ENCODE data around the gene HTR2B. TPM values are rescaled to one million over a fixed set of nuclear protein-coding genes. Genes with fewer than 3 reads are reported as not detected.
"Not testable (repeated sequence)": the region's sequence is repeated elsewhere in the genome, so short reads cannot be mapped to it uniquely, and the experiment has no call there.

HTR2B gene
- total and polyA plus RNA-seq, 2 of the 13 experiments (the other 11 are each of a cell fraction or from before 2014, with no cell fraction given) = 0.08 TPM; not detected in 1

DNA sequence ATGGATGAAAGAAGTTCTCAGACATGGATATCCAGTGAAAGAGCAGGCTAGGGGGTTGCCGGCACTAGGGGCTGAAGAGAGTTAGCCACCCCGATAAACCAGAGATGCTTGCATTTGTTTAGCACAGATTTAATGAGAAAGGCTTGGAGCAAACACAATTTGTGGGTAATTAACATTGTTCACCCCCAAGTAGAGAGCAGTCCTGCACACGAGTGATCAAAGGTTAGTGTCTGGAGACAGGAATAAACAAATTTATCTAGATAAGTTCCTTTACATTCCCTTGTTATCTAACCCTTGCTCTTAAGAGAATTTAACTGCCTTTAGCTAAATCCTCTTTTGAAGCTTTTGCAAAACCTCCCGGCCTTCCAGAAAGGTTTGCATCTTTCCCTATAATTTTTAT lies 23.9 kb downstream of the HTR2B start (continued):
- TF ChIP-seq, protein P1, sequence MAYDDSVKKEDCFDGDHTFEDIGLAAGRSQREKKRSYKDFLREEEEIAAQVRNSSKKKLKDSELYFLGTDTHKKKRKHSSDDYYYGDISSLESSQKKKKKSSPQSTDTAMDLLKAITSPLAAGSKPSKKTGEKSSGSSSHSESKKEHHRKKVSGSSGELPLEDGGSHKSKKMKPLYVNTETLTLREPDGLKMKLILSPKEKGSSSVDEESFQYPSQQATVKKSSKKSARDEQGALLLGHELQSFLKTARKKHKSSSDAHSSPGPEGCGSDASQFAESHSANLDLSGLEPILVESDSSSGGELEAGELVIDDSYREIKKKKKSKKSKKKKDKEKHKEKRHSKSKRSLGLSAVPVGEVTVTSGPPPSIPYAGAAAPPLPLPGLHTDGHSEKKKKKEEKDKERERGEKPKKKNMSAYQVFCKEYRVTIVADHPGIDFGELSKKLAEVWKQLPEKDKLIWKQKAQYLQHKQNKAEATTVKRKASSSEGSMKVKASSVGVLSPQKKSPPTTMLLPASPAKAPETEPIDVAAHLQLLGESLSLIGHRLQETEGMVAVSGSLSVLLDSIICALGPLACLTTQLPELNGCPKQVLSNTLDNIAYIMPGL (CRISPR knock-in tag; IDR thresholded peaks at IDR 0.05; ENCODE audit: borderline replicate concordance in 1 of 2, low read depth in 1 of 2) = no peak
- TF ChIP-seq GABPA (IDR thresholded peaks at IDR 0.05; ENCODE audit: low read depth, low read length) = no peak
- TF ChIP-seq GABPA (CRISPR knock-in tag; IDR thresholded peaks at IDR 0.05; ENCODE audit: low read depth) = 0 out of 2 replicates have a peak, but pooled peaks have one; percentile 10
- TF ChIP-seq NCOA2 (CRISPR knock-in tag; IDR thresholded peaks at IDR 0.05) = peak; percentile 47; the same call in 1 of the 2 replicates

DNA sequence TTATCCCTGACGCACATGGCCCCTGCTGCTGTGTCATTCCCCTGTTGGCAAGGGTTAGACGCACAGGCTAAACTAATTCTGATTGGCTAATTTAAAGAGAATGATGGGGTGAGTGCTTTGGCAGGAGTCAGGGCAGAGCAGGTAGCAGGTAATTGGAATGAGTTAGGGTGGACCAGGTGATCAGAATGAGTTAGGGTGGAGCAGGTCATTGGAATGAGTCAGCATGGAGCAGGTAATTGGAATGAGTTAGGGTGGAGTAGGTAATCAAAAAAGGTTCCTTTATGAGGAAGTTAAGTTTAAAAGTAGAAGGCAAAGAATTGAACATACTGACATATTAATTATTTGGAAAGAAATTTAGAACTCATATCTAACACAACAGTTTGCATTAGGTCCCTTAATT lies 24.5 kb downstream of the HTR2B start:
- H3K4me1 ChIP-seq (ENCODE audit: insufficient read depth, low read length) = peaks cover 23% of the 10 kb centered on the region
- peak overlapping the region; percentile 7 for H3K27ac ChIP-seq (ENCODE audit: extremely low read length, insufficient read depth, low read length)
- ATAC-seq; FAIRE-seq; H2AFZ ChIP-seq (ENCODE audit: low read length); H3K27me3 ChIP-seq (ENCODE audit: control insufficient read depth in 1 of 2, insufficient read depth in 2 of 2, low read length in 2 of 2); H3K79me2 ChIP-seq (ENCODE audit: insufficient read depth, low read length); H3K9ac ChIP-seq (ENCODE audit: insufficient read depth, low read depth, low read length); DNase-seq (ENCODE audit: low spot score); BruUV-seq (replicated peaks); H4K20me1 ChIP-seq (ENCODE audit: insufficient read depth, low read length); H3K4me3 ChIP-seq (replicated peaks in 1 of 3; ENCODE audit: insufficient read depth in 1 of 3, low read depth in 2 of 3, low read length in 3 of 3); CTCF ChIA-PET (ENCODE audit: low intra/inter-chr PET ratio, low total read pairs); H3K9me3 ChIP-seq (ENCODE audit: low read length): not testable (repeated sequence)
- POLR2A ChIA-PET = interaction anchor here (1.8 kb wide), 1 partner anchor 47 kb away, joined by 4 read pairs; no protein-coding TSS in a partner anchor
- in situ Hi-C loops (cut with HindIII; ENCODE audit: extremely low pct_ligation_motif_present, low pct_unique_long_range_greater_than_20kb) (loop anchor here (10.0 kb wide), 1 partner anchor 314 kb away; no protein-coding TSS in a partner anchor), intact Hi-C loops (cut with micrococcal nuclease; ENCODE audit: unreplicated experiment) (loop anchor here (5.0 kb wide), 2 partner anchors 312 to 352 kb away; no protein-coding TSS in a partner anchor)
- WGBS (ENCODE audit: low lambda C conversion rate) = 93% methylated on average over 2 of the region's 2 CpGs
- H3K4me2 ChIP-seq (ENCODE audit: low read depth, low read length) = 0 out of 2 replicates have a peak overlapping the region, but pooled peaks have one; percentile 22
- peaks cover 0 to 35% of the 10 kb centered on the region in 2 experiments; a peak in 3 of 5 replicates for H3K36me3 ChIP-seq (replicated peaks in 1 of 2; ENCODE audit: control insufficient read depth in 1 of 2, insufficient read depth in 2 of 2, low read length in 2 of 2)

Data from HepG2 (cell line).